Measurements from ENCODE around the gene FGB. TPM values are rescaled to one million over a fixed set of nuclear protein-coding genes. Genes with fewer than 3 reads are reported as not detected.

Gene FGB
- total RNA-seq, 2 donors from 2014 or later, result not detected

DNA sequence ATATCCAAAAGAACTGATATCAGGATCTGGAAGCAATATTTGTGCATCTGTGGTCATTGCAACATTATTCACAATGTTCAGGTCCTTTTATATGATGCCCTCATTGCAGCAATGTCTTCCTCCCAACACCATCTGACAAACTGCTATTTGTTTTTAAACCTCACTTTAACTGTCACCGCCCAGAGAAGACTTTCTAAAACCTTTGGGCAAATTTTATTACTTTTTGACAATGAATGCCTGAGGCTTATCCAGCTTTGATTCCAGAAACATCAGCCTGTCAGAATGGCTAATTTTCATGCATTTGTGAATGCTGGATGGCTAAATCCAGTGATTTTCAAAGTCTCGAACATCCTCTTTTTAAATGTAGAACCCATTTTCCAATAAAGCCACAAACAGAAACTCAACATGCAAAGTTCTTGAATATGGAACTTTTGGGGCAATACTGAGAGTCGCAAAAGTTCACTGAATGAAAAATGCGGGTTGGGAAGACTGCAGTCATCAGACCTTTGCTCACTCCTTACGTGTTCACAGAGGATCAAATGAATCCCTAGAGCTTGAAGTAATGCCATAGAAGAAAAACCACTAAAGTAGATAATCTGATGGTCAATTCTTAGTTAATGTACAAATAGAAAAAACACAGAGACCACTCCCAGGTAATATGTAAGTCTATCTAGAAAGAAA, 10.5 kb downstream of the FGB start:
- TF ChIP-seq, protein P1, sequence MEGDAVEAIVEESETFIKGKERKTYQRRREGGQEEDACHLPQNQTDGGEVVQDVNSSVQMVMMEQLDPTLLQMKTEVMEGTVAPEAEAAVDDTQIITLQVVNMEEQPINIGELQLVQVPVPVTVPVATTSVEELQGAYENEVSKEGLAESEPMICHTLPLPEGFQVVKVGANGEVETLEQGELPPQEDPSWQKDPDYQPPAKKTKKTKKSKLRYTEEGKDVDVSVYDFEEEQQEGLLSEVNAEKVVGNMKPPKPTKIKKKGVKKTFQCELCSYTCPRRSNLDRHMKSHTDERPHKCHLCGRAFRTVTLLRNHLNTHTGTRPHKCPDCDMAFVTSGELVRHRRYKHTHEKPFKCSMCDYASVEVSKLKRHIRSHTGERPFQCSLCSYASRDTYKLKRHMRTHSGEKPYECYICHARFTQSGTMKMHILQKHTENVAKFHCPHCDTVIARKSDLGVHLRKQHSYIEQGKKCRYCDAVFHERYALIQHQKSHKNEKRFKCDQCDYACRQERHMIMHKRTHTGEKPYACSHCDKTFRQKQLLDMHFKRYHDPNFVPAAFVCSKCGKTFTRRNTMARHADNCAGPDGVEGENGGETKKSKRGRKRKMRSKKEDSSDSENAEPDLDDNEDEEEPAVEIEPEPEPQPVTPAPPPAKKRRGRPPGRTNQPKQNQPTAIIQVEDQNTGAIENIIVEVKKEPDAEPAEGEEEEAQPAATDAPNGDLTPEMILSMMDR (IDR thresholded peaks at IDR 0.05), result no peak
- no peak for TF ChIP-seq POLR2A (IDR thresholded peaks at IDR 0.05)
- H3K9me3 ChIP-seq, result no peaks in the 10 kb centered on the region
- no peak overlapping the region for H3K4me3 ChIP-seq
- H3K36me3 ChIP-seq (replicated peaks in 1 of 2; ENCODE audit: insufficient read depth in 1 of 2, low read depth in 2 of 2), result no peaks in the 10 kb centered on the region
- intact Hi-C loops (cut with DNase I), result no loop called here
- no peaks in the 10 kb centered on the region for H3K4me1 ChIP-seq
- no peaks in the 10 kb centered on the region for H3K27me3 ChIP-seq
- no peak for ATAC-seq
- 80 to 84% methylated on average over 5 of the region's 5 CpGs for WGBS, 2 donors
- H3K27ac ChIP-seq, result no peak overlapping the region
- no peak for DNase-seq

DNA sequence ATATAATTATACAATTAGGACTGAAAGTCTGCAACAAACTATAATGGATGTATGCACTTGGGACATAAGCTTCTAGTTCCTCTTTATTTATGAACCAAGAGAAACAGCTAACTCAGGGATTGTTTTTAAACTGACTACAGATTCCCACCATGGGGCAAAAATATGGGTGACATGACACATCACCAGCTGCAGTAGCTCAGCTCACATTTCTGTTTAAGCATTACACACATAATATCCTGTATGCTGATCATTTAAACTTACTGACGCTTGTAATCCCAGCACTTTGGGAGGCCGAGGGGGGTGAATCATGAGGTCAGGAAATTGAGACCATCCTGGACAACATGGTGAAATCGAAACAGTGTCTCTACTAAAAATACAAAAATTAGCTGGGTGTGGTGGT, 11.5 kb downstream of the FGB start:
- no peak overlapping the region for H3K27ac ChIP-seq
- no peaks in the 10 kb centered on the region for H3K4me1 ChIP-seq
- H3K27me3 ChIP-seq, result no peaks in the 10 kb centered on the region
- 77 to 80% methylated on average over 3 of the region's 3 CpGs for WGBS, 2 donors
- ATAC-seq (no peak), DNase-seq (no peak)
- intact Hi-C loops (cut with DNase I), result no loop called here
- H3K4me3 ChIP-seq, result no peak overlapping the region
- TF ChIP-seq POLR2A (IDR thresholded peaks at IDR 0.05), result no peak
- TF ChIP-seq, protein P1 (IDR thresholded peaks at IDR 0.05), result no peak
- no peaks in the 10 kb centered on the region for H3K36me3 ChIP-seq (replicated peaks in 1 of 2; ENCODE audit: insufficient read depth in 1 of 2, low read depth in 2 of 2)
- H3K9me3 ChIP-seq, result no peaks in the 10 kb centered on the region

DNA sequence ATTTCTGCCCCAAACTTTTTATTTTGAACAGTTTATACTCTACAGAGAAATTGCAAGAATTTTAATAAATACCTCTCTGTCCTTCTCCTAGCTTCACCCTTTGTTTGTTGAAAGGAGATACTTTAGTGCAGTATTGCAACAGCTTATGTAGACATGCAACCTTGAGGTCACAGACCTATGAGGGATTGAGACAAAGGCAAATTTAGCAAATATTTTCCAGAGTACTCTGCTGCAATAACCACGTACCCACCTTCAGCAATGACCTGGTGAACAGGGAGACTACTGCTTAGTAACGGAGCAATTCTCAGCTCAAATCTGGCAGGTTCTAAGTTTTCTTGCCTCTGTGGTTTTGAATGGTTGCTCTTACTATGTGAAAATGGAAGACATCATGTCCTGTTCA, 14.5 kb downstream of the FGB start:
- ATAC-seq (no peak), DNase-seq (no peak)
- no peak overlapping the region for H3K27ac ChIP-seq
- intact Hi-C loops (cut with DNase I), result no loop called here
- 66 to 85% methylated on average over 2 of the region's 2 CpGs for WGBS, 2 donors
- TF ChIP-seq, protein P1 (IDR thresholded peaks at IDR 0.05), result no peak
- TF ChIP-seq POLR2A (IDR thresholded peaks at IDR 0.05), result no peak
- H3K4me3 ChIP-seq, result no peak overlapping the region
- H3K27me3 ChIP-seq, result no peaks in the 10 kb centered on the region
- no peaks in the 10 kb centered on the region for H3K4me1 ChIP-seq
- H3K36me3 ChIP-seq (replicated peaks in 1 of 2; ENCODE audit: insufficient read depth in 1 of 2, low read depth in 2 of 2), result no peaks in the 10 kb centered on the region
- no peaks in the 10 kb centered on the region for H3K9me3 ChIP-seq

- Histone ChIP-seq H3K9me3 (no peaks in the 10 kb centered on the region), H3K4me3 (no peak overlapping the region), H3K27ac (no peak overlapping the region), H3K4me1 (no peaks in the 10 kb centered on the region), H3K27me3 (no peaks in the 10 kb centered on the region), H3K36me3 (replicated peaks in 1 of 2; ENCODE audit: insufficient read depth in 1 of 2, low read depth in 2 of 2) (no peaks in the 10 kb centered on the region)
- TF ChIP-seq, protein P1 (IDR thresholded peaks at IDR 0.05), result no peak
- no peak for TF ChIP-seq POLR2A (IDR thresholded peaks at IDR 0.05)
- WGBS, 2 donors, result 63 to 78% methylated on average over 1 of the region's 1 CpG
- no peak for ATAC-seq
- intact Hi-C loops (cut with DNase I), result no loop called here
- DNase-seq, result no peak
Measured at GRCh38 chr4:154578919-154579318, 16.1 kb downstream of the FGB start.

- intact Hi-C loops (cut with DNase I), result no loop called here
- Histone ChIP-seq H3K9me3 (no peaks in the 10 kb centered on the region), H3K27me3 (no peaks in the 10 kb centered on the region), H3K4me1 (no peaks in the 10 kb centered on the region), H3K4me3 (no peak overlapping the region), H3K36me3 (replicated peaks in 1 of 2; ENCODE audit: insufficient read depth in 1 of 2, low read depth in 2 of 2) (no peaks in the 10 kb centered on the region), H3K27ac (no peak overlapping the region)
- no peak for DNase-seq
- TF ChIP-seq, protein P1 (IDR thresholded peaks at IDR 0.05), result no peak
- TF ChIP-seq POLR2A (IDR thresholded peaks at IDR 0.05), result no peak
- no peak for ATAC-seq
Measured at GRCh38 chr4:154579927-154580326, 17.1 kb downstream of the FGB start.
